ENCODE measurements around the gene MKNK1.

MKNK1 gene

GRCh38 chr1:46619656-46620258, 15.7 kb upstream of the MKNK1 start:
- TF ChIP-seq, protein P1, sequence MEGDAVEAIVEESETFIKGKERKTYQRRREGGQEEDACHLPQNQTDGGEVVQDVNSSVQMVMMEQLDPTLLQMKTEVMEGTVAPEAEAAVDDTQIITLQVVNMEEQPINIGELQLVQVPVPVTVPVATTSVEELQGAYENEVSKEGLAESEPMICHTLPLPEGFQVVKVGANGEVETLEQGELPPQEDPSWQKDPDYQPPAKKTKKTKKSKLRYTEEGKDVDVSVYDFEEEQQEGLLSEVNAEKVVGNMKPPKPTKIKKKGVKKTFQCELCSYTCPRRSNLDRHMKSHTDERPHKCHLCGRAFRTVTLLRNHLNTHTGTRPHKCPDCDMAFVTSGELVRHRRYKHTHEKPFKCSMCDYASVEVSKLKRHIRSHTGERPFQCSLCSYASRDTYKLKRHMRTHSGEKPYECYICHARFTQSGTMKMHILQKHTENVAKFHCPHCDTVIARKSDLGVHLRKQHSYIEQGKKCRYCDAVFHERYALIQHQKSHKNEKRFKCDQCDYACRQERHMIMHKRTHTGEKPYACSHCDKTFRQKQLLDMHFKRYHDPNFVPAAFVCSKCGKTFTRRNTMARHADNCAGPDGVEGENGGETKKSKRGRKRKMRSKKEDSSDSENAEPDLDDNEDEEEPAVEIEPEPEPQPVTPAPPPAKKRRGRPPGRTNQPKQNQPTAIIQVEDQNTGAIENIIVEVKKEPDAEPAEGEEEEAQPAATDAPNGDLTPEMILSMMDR (conservative IDR thresholded peaks at IDR 0.05; ENCODE audit: low read length) = no peak
- no peak for DNase-seq (ENCODE audit: low read depth)
- H3K4me3 ChIP-seq (ENCODE audit: low read length) = no peak overlapping the region

- TF ChIP-seq, protein P1 (conservative IDR thresholded peaks at IDR 0.05; ENCODE audit: low read length) = no peak
- no peak overlapping the region for H3K4me3 ChIP-seq (ENCODE audit: low read length)
Observed at GRCh38 chr1:46618754-46619415, 14.8 kb upstream of the MKNK1 start.

GRCh38 chr1:46617833-46618232, 13.8 kb upstream of the MKNK1 start:
- no peak overlapping the region for H3K4me3 ChIP-seq (ENCODE audit: low read length)
- TF ChIP-seq, protein P1 (conservative IDR thresholded peaks at IDR 0.05; ENCODE audit: low read length) = no peak
- DNase-seq (ENCODE audit: low read depth) = no peak

More at GRCh38 chr1:46618754-46619415, 14.8 kb upstream of the MKNK1 start:
- no peak for DNase-seq (ENCODE audit: low read depth)

DNA sequence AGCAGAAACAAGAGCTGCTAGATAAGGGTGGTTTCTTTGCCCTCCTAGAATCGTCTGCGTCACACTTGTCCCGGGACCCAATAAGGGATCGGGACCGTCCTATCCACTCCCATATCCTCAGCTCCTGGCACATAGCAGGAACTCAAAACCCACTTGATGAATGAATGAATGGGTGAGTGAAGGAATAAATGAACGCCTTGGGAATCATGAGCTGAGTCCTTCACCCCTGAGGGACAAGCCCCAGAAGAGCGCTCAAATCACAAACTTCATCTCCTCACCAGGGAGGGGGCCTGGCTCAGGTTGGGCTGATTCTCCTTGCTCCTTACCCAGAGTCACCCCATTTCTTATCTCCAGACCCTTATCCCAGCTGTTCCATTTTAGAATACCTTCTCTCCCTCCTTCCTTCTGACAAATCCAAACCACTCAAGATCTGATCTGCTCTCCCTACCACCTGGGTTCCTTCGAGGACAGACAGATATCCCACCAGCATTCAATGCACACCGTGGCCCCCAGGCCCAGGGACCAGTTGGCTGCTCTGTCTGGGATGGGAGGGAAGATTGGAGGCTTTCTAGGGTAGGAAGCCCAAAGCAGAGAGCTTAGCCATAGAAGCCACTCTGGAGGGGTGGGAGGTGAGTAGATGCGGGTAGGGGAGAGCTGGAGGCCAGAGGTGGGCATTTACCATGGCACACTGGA, 13.2 kb upstream of the MKNK1 start:
- DNase-seq (ENCODE audit: low read depth) = no peak
- TF ChIP-seq, protein P1 (conservative IDR thresholded peaks at IDR 0.05; ENCODE audit: low read length) = no peak

GRCh38 chr1:46616277-46617107, 12.4 kb upstream of the MKNK1 start, which contains the start of gene MOB3C:
MOB3C (minus strand) TSS chr1:46616811; CDS start chr1:46613321, 3,490 bp downstream.
- TF ChIP-seq, protein P1 (conservative IDR thresholded peaks at IDR 0.05; ENCODE audit: low read length) = no peak
- DNase-seq (ENCODE audit: low read depth) = peak; percentile 80
- peak within 1 kb of the TSS; percentile 88 for H3K4me3 ChIP-seq (ENCODE audit: low read length)

More for the DNA sequence above, 13.2 kb upstream of the MKNK1 start:
- peak overlapping the region; percentile 88 for H3K4me3 ChIP-seq (ENCODE audit: low read length)

- DNase-seq (ENCODE audit: low read depth) = no peak
- H3K4me3 ChIP-seq (ENCODE audit: low read length) = peak overlapping the region; percentile 88
- TF ChIP-seq, protein P1 (conservative IDR thresholded peaks at IDR 0.05; ENCODE audit: low read length) = no peak
Observed at GRCh38 chr1:46615735-46616134, 11.7 kb upstream of the MKNK1 start.
